ENCODE measurements around the gene ZNF525.
A peak's percentile ranks its signal among the peaks of the same experiment; 100 is the strongest.
"Not testable (repeated sequence)": the region's sequence is repeated elsewhere in the genome, so short reads cannot be mapped to it uniquely, and the experiment has no call there.

Gene ZNF525

GRCh38 chr19:53365134-53365898, at the start of gene ZNF525:
Gene ZNF525 (plus strand): TSS chr19:53365705. CDS start chr19:53372282, 6,577 bp downstream.
- DNase-seq (ENCODE audit: low spot score): peak; percentile 88

DNA sequence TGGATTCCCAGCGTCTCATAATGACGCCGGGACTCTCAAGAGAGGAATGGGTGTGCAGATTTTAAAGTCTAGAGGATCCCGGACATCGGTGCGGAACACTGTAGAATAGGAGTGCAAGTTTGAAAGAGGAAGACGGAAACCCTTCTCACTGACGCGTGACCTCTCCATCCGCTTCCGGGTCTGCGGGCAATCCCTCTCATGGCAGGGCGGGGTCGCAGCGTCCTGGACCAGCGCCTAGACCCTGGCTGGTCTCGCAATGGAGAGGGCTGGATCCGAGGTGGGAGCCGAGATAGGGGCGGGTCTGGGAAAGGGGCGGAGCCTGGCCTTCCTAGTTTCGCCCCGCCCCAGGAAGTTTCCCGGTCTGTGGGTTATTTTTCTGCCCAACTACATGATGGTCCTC, 36.5 kb upstream of the ZNF525 start:
- no peak for DNase-seq (ENCODE audit: low spot score)

DNA sequence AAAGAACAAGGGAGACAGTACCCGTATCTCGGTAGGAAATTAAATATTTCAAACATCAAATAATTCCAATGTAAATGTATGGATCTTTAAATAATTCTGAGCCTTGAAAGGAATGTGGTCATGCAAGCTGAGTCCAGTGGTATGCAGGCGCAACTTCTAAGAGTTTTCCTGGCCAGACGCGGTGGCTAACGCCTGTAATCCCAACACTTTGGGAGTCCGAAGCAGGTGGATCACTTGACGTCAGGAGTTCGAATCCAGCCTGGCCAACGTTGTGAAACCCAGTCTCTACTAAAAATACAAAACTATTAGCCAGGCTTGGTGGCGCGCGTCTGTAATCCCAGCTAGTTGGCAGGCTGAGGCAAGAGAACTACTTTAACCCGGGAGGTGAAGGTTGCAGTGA, 33.0 kb upstream of the ZNF525 start:
- no peak for DNase-seq (ENCODE audit: low spot score)

- DNase-seq (ENCODE audit: low spot score): peak; percentile 46
Measured at GRCh38 chr19:53333066-53333462, 32.4 kb upstream of the ZNF525 start.

DNA sequence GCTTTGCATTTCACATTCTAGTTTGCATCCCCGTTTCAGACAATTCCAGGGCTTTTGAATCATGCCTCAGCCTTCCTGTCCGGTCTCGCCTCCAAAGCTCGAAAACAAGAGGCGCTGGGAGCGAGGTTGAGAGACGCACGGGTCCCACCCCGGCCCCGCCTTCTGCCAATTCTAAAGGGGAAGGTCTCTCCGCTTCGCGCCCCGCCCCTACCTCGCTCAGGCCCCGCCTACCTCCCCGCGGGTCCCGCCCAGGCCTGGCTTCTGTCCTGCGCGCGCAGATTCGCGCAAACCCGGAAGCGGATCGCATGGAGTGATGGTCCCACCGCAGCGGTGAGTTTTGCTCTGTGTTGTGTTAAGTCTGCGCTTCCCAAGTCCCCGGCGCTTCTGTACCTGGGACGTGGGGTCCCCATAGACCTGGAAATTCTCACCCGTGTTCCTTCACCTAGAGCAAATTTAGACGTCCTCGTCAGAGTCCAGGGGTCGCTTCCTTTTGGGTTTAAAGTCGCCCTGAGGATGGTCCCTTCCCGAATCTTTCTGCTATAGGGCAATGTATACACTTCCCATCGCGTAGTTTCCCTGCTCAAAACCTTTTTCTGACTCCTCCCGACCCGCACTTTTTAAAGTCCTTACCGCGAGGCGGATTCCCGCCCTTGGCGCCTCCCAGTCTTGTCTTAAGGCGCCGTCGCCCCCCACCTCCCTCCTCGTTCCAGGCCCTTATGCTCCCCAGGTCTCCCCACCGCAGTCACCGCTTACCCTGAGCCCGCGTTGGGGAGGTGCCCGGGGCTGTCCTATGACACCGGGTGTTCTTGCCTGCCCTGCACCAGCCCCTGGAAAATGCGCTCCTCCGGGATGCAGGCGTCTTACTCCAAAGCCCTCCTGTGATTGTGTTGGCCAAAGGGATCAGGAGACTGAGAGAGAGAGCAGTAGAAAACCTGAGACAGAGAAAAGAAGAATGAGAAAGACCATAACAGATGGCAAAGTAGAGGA, 31.7 kb upstream of the ZNF525 start, which contains the start of gene ZNF845:
ZNF845 (plus strand) TSS at position 287 of the 987 bp plus-strand sequence. CDS start 7,559 bp downstream, outside the sequence.
- DNase-seq (ENCODE audit: low spot score): peak; percentile 95

DNA sequence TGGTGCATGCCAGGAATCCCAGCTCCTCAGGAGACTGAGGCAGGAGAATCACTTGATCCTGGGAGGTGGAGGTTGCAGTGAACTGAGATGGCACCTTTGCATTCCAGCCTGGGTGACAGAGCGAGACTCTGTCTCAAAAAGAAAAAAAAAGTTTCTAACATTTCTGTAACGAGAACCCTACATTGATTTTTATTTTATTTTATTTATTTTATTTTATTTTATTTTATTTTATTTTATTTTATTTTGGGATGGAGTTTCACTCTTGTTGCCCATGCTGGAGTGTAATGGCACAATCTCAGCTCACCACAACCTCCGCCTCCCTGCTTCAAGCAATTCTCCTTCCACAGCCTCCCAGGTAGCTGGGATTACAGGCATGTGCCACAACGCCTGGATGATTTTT, 21.1 kb upstream of the ZNF525 start:
- DNase-seq (ENCODE audit: low spot score): not testable (repeated sequence)

DNA sequence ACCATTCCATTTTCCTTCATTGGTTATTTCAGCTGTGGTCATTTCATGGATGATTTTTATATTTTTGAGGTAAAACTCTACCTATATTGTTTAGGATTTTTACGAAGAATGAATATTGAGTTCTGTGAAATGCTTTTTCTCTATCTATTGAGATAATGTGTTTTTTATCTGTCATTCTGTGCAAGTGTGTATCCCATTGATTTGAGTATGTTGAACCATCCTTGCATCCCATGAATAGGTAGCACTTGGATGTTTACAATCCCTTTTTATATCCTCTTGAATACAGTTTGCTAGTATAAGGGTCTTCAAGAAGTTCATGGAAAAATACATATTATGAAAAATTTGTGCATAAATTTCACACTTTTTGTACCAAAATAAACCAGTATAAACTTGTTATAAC, 9.8 kb upstream of the ZNF525 start:
- DNase-seq (ENCODE audit: low spot score): no peak

- peak; percentile 4 for DNase-seq (ENCODE audit: low spot score)
Measured at GRCh38 chr19:53357821-53358581, 7.5 kb upstream of the ZNF525 start.

DNA sequence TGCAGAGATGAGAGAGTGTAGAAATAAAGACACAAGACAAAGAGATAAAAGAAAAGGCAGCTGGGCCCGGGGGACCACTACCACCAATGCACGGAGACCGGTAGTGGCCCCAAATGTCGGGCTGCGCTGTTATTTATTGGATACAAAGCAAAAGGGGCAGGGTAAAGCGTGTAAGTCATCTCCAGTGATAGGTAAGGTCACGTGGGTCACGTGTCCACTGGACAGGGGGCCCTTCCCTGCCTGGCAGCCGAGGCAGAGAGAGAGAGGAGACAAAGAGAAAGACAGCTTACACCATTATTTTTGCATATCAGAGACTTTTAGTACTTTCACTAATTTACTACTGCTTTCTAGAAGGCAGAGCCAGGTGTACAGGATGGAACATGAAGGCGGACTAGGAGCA, 5.4 kb upstream of the ZNF525 start:
- DNase-seq (ENCODE audit: low spot score): not testable (repeated sequence)

GRCh38 chr19:53365899-53366493, 491 bp downstream of the ZNF525 start:
- peak; percentile 24 for DNase-seq (ENCODE audit: low spot score)

- DNase-seq (ENCODE audit: low spot score): no peak
Measured at GRCh38 chr19:53372196-53372595, 6.7 kb downstream of the ZNF525 start.

DNA sequence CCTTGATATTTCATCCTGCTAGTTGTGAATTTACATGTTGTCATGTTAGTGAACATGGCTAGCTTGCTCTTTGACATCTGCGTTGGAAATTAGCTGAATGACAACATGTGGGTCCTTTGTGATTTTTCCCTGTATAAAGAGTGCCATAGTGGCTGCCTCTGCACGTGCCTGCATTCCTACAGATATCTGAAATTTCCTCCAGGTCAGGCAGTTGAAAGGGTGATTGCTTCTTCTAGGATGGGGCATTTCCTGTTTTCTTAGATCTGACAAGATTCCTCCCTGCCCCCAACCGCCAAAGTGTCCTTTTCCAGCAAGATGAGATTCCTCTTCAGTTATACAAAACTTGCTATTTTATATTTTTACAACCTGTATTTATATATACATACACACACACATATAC, 8.8 kb downstream of the ZNF525 start:
- DNase-seq (ENCODE audit: low spot score): no peak

GRCh38 chr19:53374743-53375142, 9.2 kb downstream of the ZNF525 start:
- DNase-seq (ENCODE audit: low spot score): no peak

DNA sequence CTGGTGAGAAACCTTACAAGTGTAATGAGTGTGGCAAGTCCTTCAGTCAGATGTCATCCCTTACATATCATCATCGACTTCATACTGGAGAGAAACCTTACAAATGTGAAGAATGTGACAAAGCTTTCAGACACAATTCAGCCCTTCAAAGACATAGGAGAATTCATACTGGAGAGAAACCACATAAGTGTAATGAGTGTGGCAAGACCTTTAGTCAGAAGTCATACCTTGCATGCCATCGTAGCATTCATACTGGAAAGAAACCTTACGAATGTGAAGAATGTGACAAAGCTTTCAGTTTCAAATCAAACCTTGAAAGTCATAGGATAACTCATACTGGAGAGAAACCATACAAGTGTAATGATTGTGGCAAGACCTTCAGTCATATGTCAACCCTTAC, 15.9 kb downstream of the ZNF525 start:
- no peak for DNase-seq (ENCODE audit: low spot score)

GRCh38 chr19:53388168-53388567, 22.7 kb downstream of the ZNF525 start:
- DNase-seq (ENCODE audit: low spot score): peak; percentile 7

DNA sequence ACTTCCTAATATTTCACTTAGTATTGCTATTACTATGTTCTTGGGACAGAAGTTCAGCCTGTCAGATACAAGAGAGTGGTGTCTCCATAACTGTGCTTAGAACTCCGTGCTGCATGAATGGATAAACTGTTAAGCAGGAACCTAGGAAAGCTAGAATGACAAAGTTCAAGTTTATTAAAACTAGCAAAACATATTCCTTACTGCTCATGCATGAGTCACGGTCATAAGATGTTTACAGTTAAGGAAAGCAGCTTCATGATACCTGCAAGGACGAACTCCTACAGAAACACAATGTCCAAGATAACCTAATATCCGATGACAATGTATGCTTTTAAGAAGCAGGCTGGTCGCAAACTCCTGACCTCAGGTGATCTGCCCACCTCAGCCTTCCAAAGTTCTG, 23.4 kb downstream of the ZNF525 start:
- no peak for DNase-seq (ENCODE audit: low spot score)

DNA sequence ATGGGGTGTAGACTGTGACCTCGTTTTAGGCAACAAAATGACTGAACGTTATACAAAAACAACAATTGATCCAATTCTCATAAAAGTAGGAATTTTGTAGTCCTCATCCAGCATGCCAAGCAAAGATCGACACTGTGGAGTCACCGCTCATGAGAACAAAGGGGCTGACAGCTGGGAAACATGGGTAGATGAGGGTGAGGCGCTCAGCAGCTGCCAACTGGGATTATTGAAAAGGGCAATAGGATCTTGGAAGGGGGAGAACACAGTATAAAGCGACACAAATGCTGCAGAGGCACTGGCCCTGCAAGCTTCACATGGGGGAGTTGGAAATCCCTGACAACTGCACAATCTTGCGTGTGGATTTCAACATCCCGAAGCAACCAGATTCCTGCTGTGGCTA, 24.1 kb downstream of the ZNF525 start:
- DNase-seq (ENCODE audit: low spot score): no peak

- peak; percentile 6 for DNase-seq (ENCODE audit: low spot score)
Measured at GRCh38 chr19:53389978-53390377, 24.5 kb downstream of the ZNF525 start.

DNA sequence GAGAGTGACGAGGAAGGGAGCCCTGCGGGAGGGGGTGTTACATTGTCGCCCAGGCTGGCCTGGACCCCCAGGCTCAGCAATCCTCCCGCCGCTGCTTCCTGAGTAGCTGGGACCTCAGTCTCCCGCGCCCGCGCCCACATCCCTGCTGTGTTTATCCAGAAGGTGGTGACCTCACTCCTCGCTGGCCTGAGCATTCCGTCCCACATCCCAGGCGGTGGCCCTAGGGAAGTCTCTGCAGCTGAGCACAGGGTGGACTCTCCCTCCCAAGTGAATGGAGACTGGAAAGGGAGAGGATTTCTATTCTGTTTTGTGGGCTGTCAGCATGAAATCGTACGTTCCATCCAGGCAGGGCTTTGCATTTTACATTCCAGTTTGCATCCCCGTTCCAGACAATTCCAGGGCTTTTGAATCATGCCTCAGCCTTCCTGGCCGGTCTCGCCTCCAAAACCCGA, 29.0 kb downstream of the ZNF525 start:
- peak; percentile 45 for DNase-seq (ENCODE audit: low spot score)

DNA sequence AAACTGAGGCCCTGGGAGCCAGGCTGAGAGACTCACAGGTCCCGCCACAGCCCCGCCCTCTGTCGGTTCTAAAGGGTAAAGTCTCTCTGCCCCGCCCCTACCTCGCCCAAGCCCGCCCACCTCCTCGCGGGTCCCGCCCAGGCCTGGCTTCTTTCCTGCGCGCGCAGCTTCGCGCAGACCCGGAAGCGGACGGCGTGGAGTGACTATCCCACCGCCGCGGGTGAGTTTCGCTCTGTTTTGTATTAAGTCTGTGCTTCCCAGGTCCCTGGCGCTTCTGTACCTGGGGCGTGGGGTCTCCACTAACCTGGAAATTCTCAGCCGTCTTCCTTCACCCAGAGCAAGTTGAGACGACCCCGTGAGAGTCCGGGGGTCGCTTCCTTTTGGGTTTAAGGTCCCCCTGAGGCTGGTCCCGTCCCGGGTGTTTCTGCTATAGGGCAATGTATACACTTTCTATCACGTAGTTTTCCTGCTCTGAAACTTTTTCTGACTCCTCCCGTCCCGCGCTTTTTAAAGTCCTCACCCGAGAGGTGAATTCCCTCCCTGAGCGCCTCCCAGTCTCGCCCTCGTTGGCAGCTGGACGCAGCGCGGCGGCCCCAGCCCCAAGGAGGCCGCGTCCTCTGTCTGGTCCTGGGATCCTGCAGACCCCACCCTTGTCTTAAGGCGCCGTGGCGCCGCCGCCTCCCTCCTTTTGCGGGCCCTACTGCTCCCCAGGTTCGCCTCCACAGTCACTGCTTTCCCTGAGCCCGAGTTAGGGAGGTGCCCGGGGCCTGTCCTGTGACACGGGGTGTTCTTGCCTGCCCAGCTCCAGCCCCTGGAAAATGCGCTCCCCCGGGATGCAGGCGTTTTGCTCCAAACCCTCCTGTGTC, 29.7 kb downstream of the ZNF525 start, which contains the start of gene ZNF765:
ZNF765 (plus strand) TSS at position 176 of the 866 bp plus-strand sequence. CDS start 2,867 bp downstream, outside the sequence.
- DNase-seq (ENCODE audit: low spot score): peak; percentile 98
